Natural killer cell (primary cell): ENCODE measurements around the gene PSMD13. TPM values are rescaled to one million over a fixed set of nuclear protein-coding genes. Genes with fewer than 3 reads are reported as not detected.
A peak's percentile ranks its signal among the peaks of the same experiment; 100 is the strongest.

Source experiments
- ATAC-seq, 3 donors: fragments of 150-1000 bp in 2 of 3; fragments of 200-7000 bp in 1 of 3; cut with Tn5 transposase; 1 replicate in 1 of 3; 2 replicates in 2 of 3; pipeline ENCODE4 v1.10.0; 2021; ENCODE audit warnings: mild to moderate bottlenecking in 2 of 3, moderate library complexity in 2 of 3
- DNase-seq, 2 donors: peaks; one replicate each; pipeline versions ENCODE4 v3.0.0 to v3.0.0-alpha.2; 2013 to 2021; ENCODE audit warnings: mixed read lengths in 1 of 2
- H3K27ac ChIP-seq: one replicate; pipeline ENCODE4 v1.5.1; 2013; ENCODE audit warnings: mild to moderate bottlenecking, low read length
- H3K27me3 ChIP-seq: one replicate; pipeline ENCODE4 v1.6.1; 2013; ENCODE audit warnings: low read length; ENCODE audit not compliant: control insufficient read depth, insufficient read depth
- H3K36me3 ChIP-seq: one replicate; pipeline ENCODE4 v1.6.1; 2013; ENCODE audit warnings: low read length; ENCODE audit not compliant: control insufficient read depth, insufficient read depth
- H3K4me1 ChIP-seq: one replicate; pipeline ENCODE4 v1.6.1; 2013; ENCODE audit warnings: low read length; ENCODE audit not compliant: control insufficient read depth, insufficient read depth
- H3K4me3 ChIP-seq: one replicate; pipeline ENCODE4 v1.5.1; 2013; ENCODE audit warnings: low read length
- H3K9me3 ChIP-seq: one replicate; pipeline ENCODE4 v1.6.1; 2013; ENCODE audit warnings: low read length; ENCODE audit not compliant: control insufficient read depth, insufficient read depth
- H3K27ac Mint-ChIP-seq, 2 donors: one replicate each; pipeline ENCODE4 v1.8.0; 2022; ENCODE audit warnings: mild to moderate bottlenecking in 2 of 2, mixed read lengths in 2 of 2, moderate library complexity in 1 of 2
- H3K27me3 Mint-ChIP-seq, 2 donors: one replicate each; pipeline ENCODE4 v1.8.0; 2022; ENCODE audit warnings: low read depth in 2 of 2, mixed read lengths in 2 of 2
- H3K36me3 Mint-ChIP-seq: one replicate; pipeline ENCODE4 v1.8.0; 2022; ENCODE audit warnings: mixed read lengths
- H3K4me1 Mint-ChIP-seq, 2 donors: one replicate each; pipeline ENCODE4 v1.8.0; 2022; ENCODE audit warnings: mixed read lengths in 2 of 2
- H3K4me3 Mint-ChIP-seq: one replicate; pipeline ENCODE4 v1.8.0; 2022; ENCODE audit warnings: mild to moderate bottlenecking, moderate library complexity, mixed read lengths
- H3K9me3 Mint-ChIP-seq, 2 donors: one replicate each; pipeline ENCODE4 v1.8.0; 2022; ENCODE audit warnings: mixed read lengths in 2 of 2
- WGBS: methylation state at CpG from one replicate; pipeline ENCODE4 v1.1.7; 2013; ENCODE audit warnings: missing lambda C conversion rate; ENCODE audit not compliant: insufficient coverage; 5-methylcytosine and 5-hydroxymethylcytosine counted together
- intact Hi-C: fragments of 100-400 bp; cut with micrococcal nuclease; formaldehyde crosslinking; loops from one replicate; pipeline ENCODE4 v1.14.2; 2022
- total RNA-seq, 4 donors: library from RNA; stranded (reverse); fragments of 120-200 nt in 1 of 4; gene quantifications; one replicate each; pipeline versions ENCODE4 v1.2.3 to v1.2.4, GENCODE V29; 2013 to 2022
- TF ChIP-seq, protein P1 (sequence below): fragments of 200-600 bp; IDR thresholded peaks from one replicate; pipeline ENCODE4 v1.8.0; 2022; ENCODE audit warnings: antibody characterized with exemption

PSMD13 gene
- total RNA-seq, 3 donors from 2014 or later (not counting 1 experiment from before 2014, with no cell fraction given), result 94.6 to 111 (median 104) TPM

- H3K9me3 ChIP-seq, result no peaks in the 10 kb centered on the region
- H3K27ac Mint-ChIP-seq, result peak overlapping the region; percentile 65 to 76
- H3K4me3 Mint-ChIP-seq, result peak overlapping the region; percentile 70
- no peaks in the 10 kb centered on the region for H3K27me3 Mint-ChIP-seq
- H3K36me3 ChIP-seq, result peaks cover 22% of the 10 kb centered on the region
- H3K27ac ChIP-seq, result peak overlapping the region; percentile 63
- TF ChIP-seq, protein P1, sequence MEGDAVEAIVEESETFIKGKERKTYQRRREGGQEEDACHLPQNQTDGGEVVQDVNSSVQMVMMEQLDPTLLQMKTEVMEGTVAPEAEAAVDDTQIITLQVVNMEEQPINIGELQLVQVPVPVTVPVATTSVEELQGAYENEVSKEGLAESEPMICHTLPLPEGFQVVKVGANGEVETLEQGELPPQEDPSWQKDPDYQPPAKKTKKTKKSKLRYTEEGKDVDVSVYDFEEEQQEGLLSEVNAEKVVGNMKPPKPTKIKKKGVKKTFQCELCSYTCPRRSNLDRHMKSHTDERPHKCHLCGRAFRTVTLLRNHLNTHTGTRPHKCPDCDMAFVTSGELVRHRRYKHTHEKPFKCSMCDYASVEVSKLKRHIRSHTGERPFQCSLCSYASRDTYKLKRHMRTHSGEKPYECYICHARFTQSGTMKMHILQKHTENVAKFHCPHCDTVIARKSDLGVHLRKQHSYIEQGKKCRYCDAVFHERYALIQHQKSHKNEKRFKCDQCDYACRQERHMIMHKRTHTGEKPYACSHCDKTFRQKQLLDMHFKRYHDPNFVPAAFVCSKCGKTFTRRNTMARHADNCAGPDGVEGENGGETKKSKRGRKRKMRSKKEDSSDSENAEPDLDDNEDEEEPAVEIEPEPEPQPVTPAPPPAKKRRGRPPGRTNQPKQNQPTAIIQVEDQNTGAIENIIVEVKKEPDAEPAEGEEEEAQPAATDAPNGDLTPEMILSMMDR, result no peak
- ATAC-seq, result peak; percentile 69 to 83 (median 81)
- WGBS, result 41% methylated on average over 26 of the region's 26 CpGs
- peak in 1 of 2 donors; percentile 75 for DNase-seq
- H3K4me3 ChIP-seq, result no peak overlapping the region
- no peaks in the 10 kb centered on the region for H3K27me3 ChIP-seq
- peaks cover 16 to 17% of the 10 kb centered on the region in 2 donors for H3K4me1 Mint-ChIP-seq
- intact Hi-C loops, result no loop called here
- no peaks in the 10 kb centered on the region for H3K9me3 Mint-ChIP-seq
- H3K36me3 Mint-ChIP-seq, result no peaks in the 10 kb centered on the region
- H3K4me1 ChIP-seq, result peaks cover 47% of the 10 kb centered on the region
These were observed 61.0 kb downstream of the PSMD13 start for GRCh38 chr11:297586-298405.

- H3K9me3 ChIP-seq, result no peaks in the 10 kb centered on the region
- H3K27me3 Mint-ChIP-seq, result no peaks in the 10 kb centered on the region
- H3K4me3 Mint-ChIP-seq, result no peak overlapping the region
- TF ChIP-seq, protein P1, result no peak
- H3K36me3 Mint-ChIP-seq, result no peaks in the 10 kb centered on the region
- DNase-seq (no peak), ATAC-seq (peak in 1 of 3 donors; percentile 9)
- no peaks in the 10 kb centered on the region for H3K27me3 ChIP-seq
- H3K4me1 Mint-ChIP-seq, result peaks cover 19 to 20% of the 10 kb centered on the region in 2 donors
- intact Hi-C loops, result no loop called here
- H3K36me3 ChIP-seq, result peaks cover 16% of the 10 kb centered on the region
- peak overlapping the region in 1 of 2 donors; percentile 76 for H3K27ac Mint-ChIP-seq
- peaks cover 47% of the 10 kb centered on the region for H3K4me1 ChIP-seq
- H3K9me3 Mint-ChIP-seq, result no peaks in the 10 kb centered on the region
- peak overlapping the region; percentile 63 for H3K27ac ChIP-seq
- H3K4me3 ChIP-seq, result no peak overlapping the region
- 67% methylated on average over 15 of the region's 15 CpGs for WGBS
These were observed 61.8 kb downstream of the PSMD13 start for GRCh38 chr11:298406-299065.

DNA sequence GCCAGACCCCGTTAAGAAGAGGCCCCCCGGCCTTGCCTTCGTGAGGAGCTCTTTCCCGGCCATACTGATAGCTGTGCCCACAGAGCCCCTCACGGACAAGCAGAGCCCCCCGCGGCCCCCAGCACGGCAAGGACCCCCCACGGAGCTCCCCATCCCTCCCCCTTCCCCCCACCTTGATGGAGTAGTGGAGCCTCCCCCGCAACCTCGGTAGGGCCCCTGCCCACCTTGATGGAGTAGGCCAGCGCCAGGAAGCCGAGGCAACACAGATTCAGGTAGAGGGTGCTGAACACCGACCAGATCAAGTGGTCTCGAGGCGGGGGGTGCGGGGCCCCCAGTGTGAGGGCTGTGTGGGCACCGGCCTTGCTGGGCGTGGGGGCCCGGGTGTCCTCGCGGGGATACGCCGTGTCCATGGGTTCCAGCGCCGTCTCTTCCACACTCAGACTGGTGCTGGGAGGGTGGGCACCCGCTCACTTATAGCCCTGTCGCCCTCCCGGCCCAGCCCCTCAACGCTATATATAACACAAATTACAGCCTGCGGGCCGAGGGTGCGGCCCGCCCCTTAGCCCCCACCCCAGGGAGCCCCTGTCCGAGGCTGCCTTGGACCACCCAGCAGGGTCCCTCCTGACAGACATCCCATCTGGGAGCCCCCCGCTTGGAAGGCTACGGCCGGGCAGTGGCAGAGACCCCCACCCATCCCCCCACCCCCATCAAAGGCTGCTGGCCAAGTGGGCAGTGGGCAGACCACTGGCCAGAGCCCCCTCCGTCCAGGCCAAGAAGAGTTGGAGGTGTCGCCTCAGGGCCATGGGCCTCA, 62.5 kb downstream of the PSMD13 start, which contains the start of gene IFITM5:
Gene IFITM5 (minus strand): TSS at position 446 of the 811 bp plus-strand sequence. CDS start 36 bp downstream, at position 410.
- H3K36me3 Mint-ChIP-seq, result no peaks in the 10 kb centered on the region
- H3K27ac ChIP-seq, result no peak within 1 kb of the TSS

More for the DNA sequence above, 62.5 kb downstream of the PSMD13 start, which contains the start of gene IFITM5:
- WGBS, result 81% methylated on average over 36 of the region's 40 CpGs
- peak within 1 kb of the TSS in 1 of 2 donors; percentile 76 for H3K27ac Mint-ChIP-seq
- H3K27me3 Mint-ChIP-seq, result no peaks in the 10 kb centered on the region
- intact Hi-C loops, result no loop called here
- Histone ChIP-seq H3K4me1 (peaks cover 47% of the 10 kb centered on the region), H3K36me3 (peaks cover 10% of the 10 kb centered on the region), H3K27me3 (no peaks in the 10 kb centered on the region), H3K4me3 (no peak within 1 kb of the TSS), H3K9me3 (no peaks in the 10 kb centered on the region)
- DNase-seq (no peak), ATAC-seq (no peak)
- no peaks in the 10 kb centered on the region for H3K9me3 Mint-ChIP-seq
- no peak within 1 kb of the TSS for H3K4me3 Mint-ChIP-seq
- peaks cover 19 to 20% of the 10 kb centered on the region in 2 donors for H3K4me1 Mint-ChIP-seq
- TF ChIP-seq, protein P1, result no peak
